Mucosa of stomach (tissue), 1 donor: ENCODE measurements around the gene BCKDK.
"Not testable (repeated sequence)": the region's sequence is repeated elsewhere in the genome, so short reads cannot be mapped to it uniquely, and the experiment has no call there.

Experiments
- H3K27me3 ChIP-seq: one replicate; pipeline ENCODE4 v1.7.0; 2013; ENCODE audit warnings: mild to moderate bottlenecking, low read length; ENCODE audit not compliant: control insufficient read depth, insufficient read depth
- H3K36me3 ChIP-seq: one replicate; pipeline ENCODE4 v1.7.0; 2013; ENCODE audit warnings: low read length; ENCODE audit not compliant: control insufficient read depth, insufficient read depth
- H3K4me1 ChIP-seq: one replicate; pipeline ENCODE4 v1.7.0; 2013; ENCODE audit warnings: mild to moderate bottlenecking, low read length; ENCODE audit not compliant: control insufficient read depth, insufficient read depth
- H3K4me3 ChIP-seq: one replicate; pipeline ENCODE4 v1.7.0; 2013; ENCODE audit warnings: low read length
- H3K9ac ChIP-seq: one replicate; pipeline ENCODE4 v1.7.0; 2013; ENCODE audit warnings: mild to moderate bottlenecking, low read length, moderate library complexity
- H3K9me3 ChIP-seq: one replicate; pipeline ENCODE4 v1.7.0; 2013; ENCODE audit warnings: mild to moderate bottlenecking, low read length, moderate library complexity; ENCODE audit not compliant: control insufficient read depth
- donor health status: Pancreatic carcinoma.

The BCKDK gene

GRCh38 chr16:31143694-31144148 lies 35.5 kb downstream of the BCKDK start:
- peaks cover 46% of the 10 kb centered on the region for H3K4me1 ChIP-seq
- no peaks in the 10 kb centered on the region for H3K36me3 ChIP-seq
- H3K9me3 ChIP-seq, result no peaks in the 10 kb centered on the region
- H3K9ac ChIP-seq, result no peak overlapping the region
- H3K4me3 ChIP-seq, result no peak overlapping the region
- H3K27me3 ChIP-seq, result peaks cover 7% of the 10 kb centered on the region

- H3K9ac ChIP-seq, H3K9me3 ChIP-seq, H3K27me3 ChIP-seq, H3K36me3 ChIP-seq, H3K4me3 ChIP-seq: not testable (repeated sequence)
- peaks cover 39% of the 10 kb centered on the region for H3K4me1 ChIP-seq
Observed at GRCh38 chr16:31144418-31144817, 36.2 kb downstream of the BCKDK start.

GRCh38 chr16:31145398-31145990 lies 37.3 kb downstream of the BCKDK start:
- H3K36me3 ChIP-seq, result no peaks in the 10 kb centered on the region
- H3K4me3 ChIP-seq, result no peak overlapping the region
- H3K9ac ChIP-seq, result no peak overlapping the region
- no peaks in the 10 kb centered on the region for H3K9me3 ChIP-seq
- H3K27me3 ChIP-seq, result peaks cover 7% of the 10 kb centered on the region
- H3K4me1 ChIP-seq, result peaks cover 35% of the 10 kb centered on the region

- H3K36me3 ChIP-seq, result no peaks in the 10 kb centered on the region
- H3K27me3 ChIP-seq, result peaks cover 7% of the 10 kb centered on the region
- no peak overlapping the region for H3K4me3 ChIP-seq
- no peak overlapping the region for H3K9ac ChIP-seq
- H3K4me1 ChIP-seq, result peaks cover 20% of the 10 kb centered on the region
- no peaks in the 10 kb centered on the region for H3K9me3 ChIP-seq
Observed at GRCh38 chr16:31147574-31147973, 39.4 kb downstream of the BCKDK start.

GRCh38 chr16:31148281-31148728 lies 40.1 kb downstream of the BCKDK start:
- Histone ChIP-seq H3K9ac (no peak overlapping the region), H3K27me3 (peaks cover 7% of the 10 kb centered on the region), H3K9me3 (no peaks in the 10 kb centered on the region), H3K4me1 (peaks cover 14% of the 10 kb centered on the region), H3K36me3 (no peaks in the 10 kb centered on the region), H3K4me3 (no peak overlapping the region)

GRCh38 chr16:31148896-31149295 lies 40.7 kb downstream of the BCKDK start:
- peaks cover 7% of the 10 kb centered on the region for H3K27me3 ChIP-seq
- no peak overlapping the region for H3K4me3 ChIP-seq

GRCh38 chr16:31149332-31149731 lies 41.1 kb downstream of the BCKDK start:
- Histone ChIP-seq H3K9ac (no peak overlapping the region), H3K36me3 (no peaks in the 10 kb centered on the region), H3K4me3 (no peak overlapping the region), H3K4me1 (peaks cover 14% of the 10 kb centered on the region), H3K9me3 (no peaks in the 10 kb centered on the region), H3K27me3 (peaks cover 7% of the 10 kb centered on the region)

More at GRCh38 chr16:31148896-31149295, 40.7 kb downstream of the BCKDK start:
- Histone ChIP-seq H3K9ac (no peak overlapping the region), H3K9me3 (no peaks in the 10 kb centered on the region), H3K4me1 (peaks cover 14% of the 10 kb centered on the region), H3K36me3 (no peaks in the 10 kb centered on the region)

GRCh38 chr16:31149894-31150890 lies 42.0 kb downstream of the BCKDK start, which contains the start of gene PRSS36:
PRSS36 (minus strand) TSS chr16:31150066; CDS start chr16:31150035, 31 bp downstream.
- H3K9ac ChIP-seq, result no peak within 1 kb of the TSS
- peaks cover 14% of the 10 kb centered on the region for H3K4me1 ChIP-seq
- H3K27me3 ChIP-seq, result peaks cover 7% of the 10 kb centered on the region
- H3K4me3 ChIP-seq, result no peak within 1 kb of the TSS
- no peaks in the 10 kb centered on the region for H3K9me3 ChIP-seq
- H3K36me3 ChIP-seq, result no peaks in the 10 kb centered on the region

GRCh38 chr16:31150976-31151375 lies 42.8 kb downstream of the BCKDK start:
- not testable (repeated sequence) for H3K9ac ChIP-seq, H3K27me3 ChIP-seq, H3K4me3 ChIP-seq, H3K9me3 ChIP-seq, H3K36me3 ChIP-seq
- H3K4me1 ChIP-seq, result peaks cover 14% of the 10 kb centered on the region

GRCh38 chr16:31157136-31157535 lies 49.0 kb downstream of the BCKDK start:
- H3K9ac ChIP-seq, result no peak overlapping the region
- no peaks in the 10 kb centered on the region for H3K27me3 ChIP-seq
- no peak overlapping the region for H3K4me3 ChIP-seq

More at GRCh38 chr16:31157136-31157535, 49.0 kb downstream of the BCKDK start:
- Histone ChIP-seq H3K9me3 (no peaks in the 10 kb centered on the region), H3K4me1 (no peaks in the 10 kb centered on the region), H3K36me3 (no peaks in the 10 kb centered on the region)
